ENCODE results near the gene CRCP.
"Not testable (repeated sequence)": the region's sequence is repeated elsewhere in the genome, so short reads cannot be mapped to it uniquely, and the experiment has no call there.

The CRCP gene

DNA sequence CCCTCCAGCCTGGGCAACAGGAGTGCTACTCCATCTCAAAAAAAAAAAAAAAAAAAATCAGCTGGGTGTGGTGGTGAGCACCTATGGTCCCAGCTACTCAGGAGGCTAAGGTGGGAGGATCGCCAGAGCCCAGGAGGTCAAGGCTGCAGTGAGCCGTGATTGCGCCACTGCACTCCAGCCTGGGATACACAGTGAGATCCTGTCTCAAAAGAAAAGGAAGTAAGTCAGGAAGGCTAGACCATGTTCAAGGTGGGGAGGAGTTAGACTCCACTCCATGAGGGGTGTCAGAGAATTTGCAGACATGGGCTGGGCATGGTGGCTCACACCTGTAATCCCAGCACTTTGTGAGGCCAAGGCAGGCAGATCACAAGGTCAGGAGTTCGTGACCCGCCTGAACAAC, 6.2 kb upstream of the CRCP start:
- DNase-seq (ENCODE audit: low read depth) = not testable (repeated sequence)

GRCh38 chr7:66110856-66111255, 3.8 kb upstream of the CRCP start:
- DNase-seq (ENCODE audit: low read depth) = no peak

GRCh38 chr7:66116680-66117420, 2.2 kb downstream of the CRCP start:
- not testable (repeated sequence) for DNase-seq (ENCODE audit: low read depth)

GRCh38 chr7:66118603-66119002, 4.0 kb downstream of the CRCP start:
- DNase-seq (ENCODE audit: low read depth) = no peak

- no peak for DNase-seq (ENCODE audit: low read depth)
Measured at GRCh38 chr7:66119245-66119850, 4.7 kb downstream of the CRCP start.

DNA sequence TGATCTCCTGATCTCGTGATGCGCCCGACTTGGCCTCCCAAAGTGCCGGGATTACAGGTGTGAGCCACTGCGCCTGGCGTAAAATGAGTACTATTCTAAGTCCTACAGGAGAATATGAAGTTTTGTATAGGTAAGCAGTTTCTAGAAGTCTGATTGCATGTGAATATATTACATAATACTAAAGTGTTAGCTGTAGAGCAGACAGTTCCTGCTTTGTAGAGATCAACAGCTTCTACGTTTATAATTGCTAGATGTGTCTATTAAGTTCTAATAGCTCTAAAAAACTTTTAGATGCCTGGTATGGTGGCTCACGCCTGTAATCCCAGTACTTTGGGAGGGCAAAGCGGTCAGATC, 8.5 kb downstream of the CRCP start:
- DNase-seq (ENCODE audit: low read depth) = no peak

GRCh38 chr7:66124569-66124861, 9.9 kb downstream of the CRCP start:
- DNase-seq (ENCODE audit: low read depth) = not testable (repeated sequence)

- no peak for DNase-seq (ENCODE audit: low read depth)
Measured at GRCh38 chr7:66125052-66125694, 10.5 kb downstream of the CRCP start.

GRCh38 chr7:66125781-66126352, 11.2 kb downstream of the CRCP start:
- not testable (repeated sequence) for DNase-seq (ENCODE audit: low read depth)

DNA sequence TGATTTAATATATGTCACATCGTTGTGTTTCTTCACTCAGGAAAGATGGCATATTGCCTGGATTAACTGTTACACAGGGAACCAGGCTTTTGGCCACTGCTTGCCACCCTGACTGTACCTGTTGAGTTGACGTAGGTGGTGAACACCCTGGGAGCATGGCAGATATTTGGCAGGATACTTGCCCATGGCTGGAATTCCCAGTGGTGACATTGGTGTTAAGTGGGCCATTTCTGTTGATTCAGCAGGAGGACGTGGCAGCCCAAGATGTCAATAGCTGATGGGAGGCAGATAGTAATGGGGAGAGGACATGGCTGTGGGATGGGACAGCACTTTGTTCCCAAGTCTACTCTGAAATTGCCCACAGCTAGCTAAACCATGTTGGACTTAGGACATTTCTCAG, 12.5 kb downstream of the CRCP start:
- not testable (repeated sequence) for DNase-seq (ENCODE audit: low read depth)

DNA sequence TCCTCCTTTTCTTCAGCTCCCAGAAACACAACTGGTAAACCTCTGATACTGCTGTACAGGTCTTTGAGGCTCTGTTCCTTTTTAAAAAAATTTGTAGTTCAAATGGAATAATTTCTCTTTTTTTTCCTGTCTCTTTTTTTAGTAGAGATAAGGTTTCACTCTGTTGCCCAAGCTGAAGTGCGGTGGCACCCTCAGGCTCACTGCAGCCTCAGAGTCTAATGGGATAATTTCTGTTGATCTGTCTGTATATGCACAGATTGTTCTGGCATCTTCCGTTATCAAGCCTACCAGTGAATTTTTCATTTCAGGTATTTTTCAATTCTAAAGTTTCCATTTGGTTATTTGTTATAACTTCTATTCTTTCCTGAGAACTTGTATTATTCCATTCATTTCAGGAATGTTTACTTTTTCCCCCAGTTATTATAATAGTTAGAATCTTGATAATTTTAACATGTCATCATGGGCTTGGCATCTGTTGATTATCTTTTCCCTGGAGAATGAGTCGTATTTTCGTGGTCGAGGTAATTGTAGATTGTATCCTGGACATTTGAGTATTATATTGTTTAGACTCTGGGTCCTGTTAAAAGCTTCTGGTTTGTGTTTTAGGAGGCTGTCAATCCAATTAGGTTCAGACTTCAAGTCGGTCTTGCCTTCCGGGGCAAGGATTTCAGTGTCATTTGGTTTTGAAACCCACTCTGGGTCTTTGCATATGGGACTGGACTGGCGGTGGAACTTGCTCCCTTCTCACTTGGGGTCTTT, 24.5 kb downstream of the CRCP start:
- no peak for DNase-seq (ENCODE audit: low read depth)

DNA sequence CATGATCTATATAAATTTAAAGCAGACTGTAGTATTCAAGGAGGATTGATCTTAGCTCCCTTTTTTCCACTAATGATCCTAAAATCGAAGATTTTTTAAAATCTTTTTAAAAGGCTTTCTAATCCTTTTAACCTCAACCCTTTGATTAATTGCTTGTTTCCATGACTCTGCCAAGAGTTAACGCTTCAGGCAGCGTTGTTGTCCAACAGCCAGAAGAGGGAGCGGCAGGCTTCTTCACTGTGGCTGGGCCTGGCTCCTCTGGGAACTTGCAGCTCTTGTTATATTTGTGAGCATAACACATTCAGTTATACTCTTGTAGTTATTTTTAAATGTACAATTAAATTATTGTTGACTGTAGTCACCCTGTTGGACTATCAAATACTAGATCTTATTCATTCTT, 26.3 kb downstream of the CRCP start:
- DNase-seq (ENCODE audit: low read depth) = no peak

DNA sequence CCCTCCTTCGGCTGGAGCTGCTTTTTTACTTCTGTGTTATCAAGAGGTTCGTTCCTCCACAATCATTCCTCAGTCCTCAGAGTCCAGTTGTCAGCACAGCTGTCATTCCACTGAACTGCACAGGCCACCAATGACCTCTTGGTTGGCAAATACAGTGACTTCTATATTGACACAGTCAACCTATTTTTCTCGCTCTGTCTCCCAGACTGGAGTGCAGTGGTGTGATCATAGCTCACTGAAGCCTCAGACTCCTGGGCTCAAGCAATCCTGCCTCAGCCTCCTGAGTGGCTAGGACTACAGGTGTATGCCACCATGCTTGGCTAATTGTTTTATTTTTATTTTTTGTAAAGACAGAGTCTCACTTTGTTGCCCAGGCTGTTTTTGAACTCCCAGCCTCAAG, 27.7 kb downstream of the CRCP start:
- DNase-seq (ENCODE audit: low read depth) = no peak

DNA sequence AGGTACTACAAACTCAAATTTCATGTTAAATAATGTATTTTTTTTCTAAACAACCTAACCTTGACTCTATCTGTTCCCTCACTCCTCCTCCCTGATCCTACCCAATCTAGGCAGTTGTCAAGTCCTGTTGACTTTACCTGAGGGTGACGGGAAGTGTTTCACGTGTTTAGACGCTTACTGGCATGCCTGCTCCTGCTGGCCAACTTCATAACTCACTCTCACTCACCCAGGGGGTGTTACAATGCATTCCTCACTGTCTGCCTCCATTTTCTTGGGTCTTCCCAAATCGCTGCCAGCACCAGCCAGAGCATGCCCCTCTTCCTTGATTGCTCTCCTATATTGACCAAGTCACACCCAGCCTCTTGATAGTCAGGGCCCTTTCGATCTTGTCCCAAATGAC, 28.3 kb downstream of the CRCP start:
- DNase-seq (ENCODE audit: low read depth) = no peak

GRCh38 chr7:66143876-66144332, 29.3 kb downstream of the CRCP start:
- no peak for DNase-seq (ENCODE audit: low read depth)

DNA sequence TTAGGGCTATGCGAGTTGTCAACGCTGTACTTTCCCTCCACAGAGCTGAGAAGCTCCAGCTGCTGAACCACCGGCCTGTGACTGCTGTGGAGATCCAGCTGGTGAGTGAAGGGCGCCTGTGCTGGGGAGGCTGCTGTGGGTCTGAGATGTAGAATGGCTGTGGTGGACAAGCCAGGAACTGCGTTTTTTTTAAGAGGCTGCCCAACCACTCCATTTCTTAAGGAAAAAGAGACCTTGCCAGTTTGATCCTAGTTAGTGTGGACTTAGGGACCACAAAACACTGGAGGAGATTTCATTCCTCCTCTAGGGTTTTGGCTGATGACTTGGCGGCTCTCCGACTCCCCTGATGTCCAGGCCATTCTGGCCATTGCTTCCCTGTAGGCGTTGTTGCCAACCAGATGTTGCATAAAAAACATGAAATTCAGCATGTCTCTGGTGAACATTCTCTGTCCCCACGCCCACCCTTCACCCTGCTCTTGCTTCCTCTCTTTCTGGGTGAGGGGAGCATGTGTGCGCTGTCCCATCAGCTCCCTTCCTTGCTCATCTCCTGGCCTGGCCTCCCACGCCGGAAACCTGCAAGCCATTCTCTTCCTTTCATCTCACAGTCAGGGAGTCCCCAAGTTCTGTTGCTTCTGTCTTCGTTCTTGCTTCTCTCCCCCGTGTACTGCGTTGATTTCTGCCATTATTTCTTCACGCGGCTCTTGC, 30.9 kb downstream of the CRCP start:
- DNase-seq (ENCODE audit: low read depth) = no peak

DNA sequence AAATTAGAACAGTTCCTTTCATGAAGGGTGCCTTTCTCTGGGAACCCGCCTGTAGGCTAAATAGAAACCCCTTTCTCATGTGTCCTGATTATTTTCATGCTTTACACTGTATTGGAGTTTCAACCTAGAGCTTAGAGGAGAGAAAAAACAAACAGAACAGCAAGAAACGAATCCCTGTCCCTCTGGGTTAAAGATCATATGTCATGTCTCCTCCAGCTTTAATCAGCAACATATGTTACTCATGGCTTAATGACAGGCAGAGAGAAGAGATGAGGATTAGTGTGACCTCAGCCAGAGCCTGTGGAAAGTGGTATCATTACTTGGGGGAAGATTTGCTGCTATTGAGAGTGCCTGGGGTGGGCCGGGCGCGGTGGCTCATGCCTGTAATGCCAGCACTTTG, 32.1 kb downstream of the CRCP start:
- no peak for DNase-seq (ENCODE audit: low read depth)

DNA sequence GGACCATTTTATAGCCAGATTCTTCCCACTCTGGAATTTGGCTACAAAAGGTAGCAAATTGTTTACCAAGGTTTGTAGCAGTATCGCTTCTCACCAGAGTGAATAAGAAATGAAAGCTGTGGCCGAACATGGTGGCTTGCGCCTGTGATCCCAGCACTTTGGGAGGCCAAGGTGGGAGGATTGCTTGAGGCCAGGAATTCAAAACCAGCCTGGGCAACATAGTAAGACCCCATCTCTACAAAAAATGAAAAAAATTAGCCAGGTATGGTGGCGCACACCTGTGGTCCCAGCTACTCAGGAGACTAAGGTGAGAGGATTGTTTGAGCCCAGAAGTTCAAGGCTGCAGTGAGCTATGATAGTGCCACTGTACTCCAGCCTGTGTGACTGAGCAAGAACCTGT, 33.0 kb downstream of the CRCP start:
- not testable (repeated sequence) for DNase-seq (ENCODE audit: low read depth)

- DNase-seq (ENCODE audit: low read depth) = no peak
Measured at GRCh38 chr7:66150471-66150870, 35.8 kb downstream of the CRCP start.

GRCh38 chr7:66152371-66153191, 37.9 kb downstream of the CRCP start:
- DNase-seq (ENCODE audit: low read depth) = no peak

GRCh38 chr7:66153691-66154090, 39.0 kb downstream of the CRCP start:
- no peak for DNase-seq (ENCODE audit: low read depth)

All from activated T-cell treated with anti-CD3 and anti-CD28 coated beads for 24 hours (primary cell).